ENCODE measurements around the gene PSMB5. TPM values are rescaled to one million over a fixed set of nuclear protein-coding genes. Genes with fewer than 3 reads are reported as not detected.

PSMB5 gene
- polyA plus RNA-seq, 4 donors = 204 to 277 (median 233) TPM

DNA sequence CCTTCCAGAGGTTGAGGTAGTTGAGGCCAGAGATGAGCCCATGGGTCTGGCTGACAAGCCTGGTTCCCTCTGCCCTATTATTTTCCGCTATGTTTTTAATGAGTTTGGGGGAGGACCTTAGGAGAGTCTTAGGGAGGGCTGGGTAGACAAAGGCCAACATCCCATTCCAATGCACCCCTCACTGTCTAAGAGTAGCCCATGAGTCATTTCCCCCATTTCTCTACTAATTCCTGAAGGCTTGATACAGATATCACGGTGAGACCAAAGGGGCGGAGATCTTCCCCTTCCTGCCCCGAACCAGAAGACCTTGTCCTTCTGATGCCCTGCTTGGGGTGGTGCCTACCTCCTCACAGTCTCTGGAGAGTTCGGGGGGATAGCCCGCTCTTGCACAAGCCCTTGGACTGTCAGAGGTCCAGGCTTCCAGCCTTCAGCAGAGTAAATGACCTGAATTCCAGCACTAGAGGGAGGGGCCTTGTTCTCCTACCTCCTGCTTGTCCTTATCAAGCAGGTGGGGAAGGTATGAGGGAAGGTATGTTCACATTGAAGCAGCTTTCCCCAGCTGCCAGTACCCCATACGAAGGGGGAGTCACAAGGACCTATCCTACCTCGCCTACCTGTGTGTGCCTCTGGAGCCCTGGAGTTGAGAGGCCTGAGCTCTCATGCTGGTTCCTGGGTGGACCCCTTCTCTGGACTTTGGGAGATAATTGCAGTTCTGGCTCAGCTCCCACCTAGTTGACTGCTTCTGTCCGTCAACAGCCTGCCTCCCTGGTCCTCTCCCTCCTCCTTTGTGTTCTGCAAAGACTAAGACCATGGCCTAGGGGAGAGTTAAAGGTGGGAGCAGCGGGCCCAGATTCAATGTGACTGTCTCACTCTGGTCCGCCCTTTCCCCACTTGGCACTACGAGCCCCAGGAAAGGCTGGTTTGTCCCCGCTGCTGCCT, 11.0 kb upstream of the PSMB5 start:
- DNase-seq (ENCODE audit: low read depth in 4 of 4, low spot score in 2 of 4) = no peak

DNA sequence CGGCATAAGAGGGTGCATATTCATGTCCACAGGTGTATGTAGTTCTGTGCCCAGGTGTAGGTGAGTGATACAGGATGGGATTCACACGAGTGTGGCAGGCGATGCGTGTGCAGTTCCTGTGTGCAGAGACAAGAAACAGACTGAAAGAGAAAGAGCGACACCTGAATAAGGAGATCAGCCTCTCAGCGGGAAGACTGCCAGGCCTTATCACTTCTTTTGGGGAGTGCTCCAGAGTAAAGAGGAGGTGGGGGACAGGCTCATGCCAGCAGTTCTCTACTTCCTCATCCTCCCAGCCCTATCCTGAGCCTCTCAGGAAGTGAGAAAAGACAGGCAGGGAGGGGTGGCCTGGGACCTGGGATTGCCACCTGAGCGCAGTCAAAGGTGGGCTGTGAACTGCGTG, 10.1 kb upstream of the PSMB5 start:
- DNase-seq (ENCODE audit: low read depth in 4 of 4, low spot score in 2 of 4) = no peak

DNA sequence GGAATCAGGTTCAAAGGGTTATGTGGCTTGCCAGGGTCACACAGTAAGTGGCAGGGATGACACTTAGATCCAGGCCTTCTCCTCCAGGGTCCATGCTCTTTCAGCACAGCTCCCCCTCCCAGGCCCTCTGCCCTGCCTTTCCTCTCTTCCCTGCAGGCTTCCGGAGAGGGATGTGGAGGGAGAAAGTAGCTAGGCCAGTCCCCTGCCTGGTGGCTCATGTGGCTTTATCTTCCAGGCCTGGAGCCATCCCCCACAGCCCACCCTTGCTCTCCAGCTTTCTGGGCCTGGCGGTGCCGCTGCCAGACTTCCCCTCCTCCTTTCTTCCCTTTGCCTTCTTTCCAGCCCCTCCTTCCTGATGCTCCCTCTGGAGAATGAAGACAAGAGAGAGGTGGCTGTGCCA, 9.1 kb upstream of the PSMB5 start:
- no peak for DNase-seq (ENCODE audit: low read depth in 4 of 4, low spot score in 2 of 4)

DNA sequence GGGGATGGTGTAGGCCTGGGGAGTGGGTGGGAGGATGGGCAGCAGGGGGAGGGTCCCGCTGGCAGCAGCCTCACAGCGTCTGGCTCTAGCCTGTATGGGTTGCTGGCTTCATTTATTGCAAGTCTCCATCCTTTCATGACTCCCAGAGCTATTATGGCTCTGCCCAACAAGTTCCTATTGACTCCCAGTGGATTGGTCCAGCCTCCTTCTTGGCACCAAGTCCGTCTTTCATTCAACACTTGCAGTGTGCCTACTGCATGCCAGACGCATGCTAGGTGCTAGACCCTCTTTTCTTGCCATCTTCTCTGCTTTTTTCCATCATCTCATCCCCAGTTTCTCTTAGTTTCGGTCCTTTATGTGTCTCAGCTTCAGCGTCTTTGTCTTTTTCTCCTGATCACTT, 8.4 kb upstream of the PSMB5 start:
- DNase-seq (ENCODE audit: low read depth in 4 of 4, low spot score in 2 of 4) = no peak

DNA sequence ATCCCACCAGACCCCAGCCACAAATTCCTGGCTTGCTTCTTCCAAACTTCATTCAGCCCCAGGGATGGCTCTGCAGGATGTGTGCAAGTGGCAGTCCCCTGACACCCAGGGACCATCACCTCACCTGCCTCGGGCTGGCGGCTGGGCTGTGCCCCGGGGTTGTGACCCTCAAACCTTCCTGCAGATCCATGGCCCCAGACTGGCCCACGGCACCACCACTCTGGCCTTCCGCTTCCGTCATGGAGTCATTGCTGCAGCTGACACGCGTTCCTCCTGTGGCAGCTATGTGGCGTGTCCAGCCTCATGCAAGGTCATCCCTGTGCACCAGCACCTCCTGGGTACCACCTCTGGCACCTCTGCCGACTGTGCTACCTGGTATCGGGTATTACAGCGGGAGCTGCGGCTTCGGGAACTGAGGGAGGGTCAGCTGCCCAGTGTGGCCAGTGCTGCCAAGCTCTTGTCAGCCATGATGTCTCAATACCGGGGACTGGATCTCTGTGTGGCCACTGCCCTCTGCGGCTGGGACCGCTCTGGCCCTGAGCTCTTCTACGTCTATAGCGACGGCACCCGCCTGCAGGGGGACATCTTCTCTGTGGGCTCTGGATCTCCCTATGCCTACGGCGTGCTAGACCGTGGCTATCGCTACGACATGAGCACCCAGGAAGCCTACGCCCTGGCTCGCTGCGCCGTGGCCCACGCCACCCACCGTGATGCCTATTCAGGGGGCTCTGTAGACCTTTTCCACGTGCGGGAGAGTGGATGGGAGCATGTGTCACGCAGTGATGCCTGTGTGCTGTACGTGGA, 7.7 kb upstream of the PSMB5 start, which contains the start of gene PSMB11:
PSMB11 (plus strand) TSS at position 51 of the 804 bp plus-strand sequence; CDS start at position 65, 14 bp downstream.
- no peak for DNase-seq (ENCODE audit: low read depth in 4 of 4, low spot score in 2 of 4)

DNA sequence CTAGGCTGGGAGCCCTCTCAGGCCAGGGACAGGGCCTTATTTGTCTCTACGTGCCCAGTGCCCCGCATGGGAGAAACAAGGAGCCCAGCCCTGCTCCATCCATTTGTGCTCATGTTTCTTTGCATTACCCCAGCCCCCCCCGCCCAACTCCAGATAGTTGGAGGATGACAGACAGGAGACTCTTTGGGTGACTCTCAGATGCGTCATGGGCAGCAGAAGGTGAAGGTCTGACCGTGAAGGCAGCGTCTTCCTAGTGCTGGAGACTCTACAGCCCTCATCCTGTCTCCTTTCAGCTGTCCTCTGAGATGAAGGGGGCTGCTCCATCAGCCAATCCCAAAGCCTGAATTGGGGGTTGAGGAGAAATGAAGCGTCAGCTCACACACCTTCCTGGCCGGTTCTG, 7.0 kb upstream of the PSMB5 start:
- no peak for DNase-seq (ENCODE audit: low read depth in 4 of 4, low spot score in 2 of 4)

DNA sequence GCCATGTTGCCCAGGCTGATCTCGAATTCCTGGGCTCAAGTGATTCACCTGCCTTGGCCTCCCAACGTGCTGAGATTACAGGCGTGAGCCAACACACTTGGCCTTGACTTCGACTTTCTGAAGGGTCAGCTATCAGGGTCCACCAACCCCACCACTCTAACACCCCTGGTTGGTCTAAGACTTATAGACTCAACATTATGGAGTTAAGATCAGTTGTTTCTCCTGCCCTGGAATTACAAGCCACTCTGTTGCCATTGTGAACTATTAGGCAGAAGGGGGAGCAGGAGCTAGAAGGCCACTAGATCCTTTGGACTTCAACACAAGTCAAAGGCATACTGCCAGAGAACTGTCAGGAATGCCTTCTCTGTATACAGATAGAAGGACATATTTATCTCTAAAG, 5.4 kb upstream of the PSMB5 start:
- DNase-seq (ENCODE audit: low read depth in 4 of 4, low spot score in 2 of 4) = no peak

DNA sequence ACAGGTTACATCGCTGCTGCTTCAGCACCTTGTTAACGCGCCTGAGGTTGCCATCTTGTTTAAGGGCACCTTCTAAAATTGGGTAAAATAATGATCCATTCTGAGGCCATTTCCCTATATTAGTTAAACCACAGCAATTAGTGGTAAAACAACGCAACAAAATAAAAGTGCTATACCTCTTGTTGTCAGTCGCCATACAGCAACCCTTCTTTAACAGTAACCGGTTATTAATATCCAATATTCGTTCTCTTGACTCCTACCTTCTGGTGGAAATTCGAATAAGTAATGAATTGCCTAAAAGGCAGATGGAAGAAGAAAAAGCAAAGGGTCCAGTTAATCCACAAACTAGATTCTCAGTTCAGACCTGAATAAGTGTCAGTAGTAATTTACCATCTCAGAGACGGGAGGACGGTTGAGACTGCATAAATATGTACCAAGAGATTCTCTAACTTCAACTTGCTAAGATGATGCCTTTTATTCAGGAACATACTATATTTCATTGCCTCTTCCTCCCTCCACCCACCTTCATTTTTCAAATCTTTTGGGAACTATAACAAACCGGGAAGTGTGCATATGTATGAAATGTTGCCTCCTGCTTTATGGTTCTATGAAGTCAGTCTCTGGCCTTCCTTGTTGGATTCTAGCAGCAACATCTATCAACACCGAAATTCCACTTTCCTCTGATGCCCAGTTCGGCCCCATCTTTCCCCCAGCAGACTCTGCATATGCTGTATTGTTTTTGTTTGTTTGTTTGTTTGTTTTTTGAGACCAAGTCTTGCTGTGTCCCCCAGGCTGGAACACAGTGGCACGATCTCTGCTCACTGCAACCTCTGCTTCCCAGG, 824 bp upstream of the PSMB5 start:
- no peak for DNase-seq (ENCODE audit: low read depth in 4 of 4, low spot score in 2 of 4)

DNA sequence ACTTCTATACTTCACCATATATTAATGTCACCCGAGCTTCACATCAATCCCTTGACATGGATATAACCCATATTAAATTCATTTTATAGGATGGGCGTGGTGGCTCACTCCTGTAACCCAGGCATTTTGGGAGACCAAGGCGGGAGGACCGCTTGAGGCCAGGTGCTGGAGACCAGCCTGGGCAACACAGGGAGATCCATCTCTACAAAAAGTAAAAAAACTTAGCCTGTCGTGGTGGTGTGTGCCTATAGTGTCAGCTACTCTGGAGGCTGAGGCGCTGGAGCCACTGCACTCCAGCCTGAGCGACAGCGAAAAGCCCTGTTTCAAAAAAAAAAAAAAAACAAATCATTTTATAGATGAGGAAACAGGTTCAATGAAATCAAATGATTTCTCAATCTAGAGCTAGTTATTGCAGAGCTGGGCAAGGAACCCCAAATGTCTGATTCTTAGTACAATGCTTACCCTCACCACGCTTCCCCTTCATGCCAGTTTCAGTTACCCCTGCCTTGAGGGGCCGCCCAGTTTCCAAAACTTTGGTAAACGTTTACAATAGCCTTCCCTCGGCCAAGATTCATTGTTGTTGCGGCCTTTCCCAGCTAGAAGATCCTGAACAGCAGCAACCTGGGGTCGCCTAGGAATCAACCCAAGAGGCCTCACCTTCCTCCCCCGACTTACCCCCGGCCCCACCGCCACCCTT, 751 bp downstream of the PSMB5 start:
- DNase-seq (ENCODE audit: low read depth in 4 of 4, low spot score in 2 of 4) = no peak

DNA sequence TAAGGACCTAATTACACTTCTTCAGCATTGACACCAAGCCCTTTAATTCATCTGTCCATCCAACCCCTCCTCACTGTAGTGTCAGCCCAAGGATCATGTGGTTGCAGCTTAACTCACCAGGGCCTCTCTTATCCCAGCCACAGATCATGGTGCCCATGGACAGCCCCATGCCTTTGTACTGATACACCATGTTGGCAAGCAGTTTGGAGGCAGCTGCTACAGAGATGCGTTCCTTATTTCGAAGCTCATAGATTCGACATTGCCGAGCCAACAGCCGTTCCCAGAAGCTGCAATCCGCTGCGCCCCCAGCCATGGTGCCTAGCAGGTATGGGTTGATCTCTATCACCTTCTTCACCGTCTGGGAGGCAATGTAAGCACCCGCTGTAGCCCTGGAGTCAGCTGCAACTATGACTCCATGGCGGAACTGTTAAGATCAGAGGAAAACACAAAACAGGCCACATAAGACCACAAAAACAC, 1.4 kb downstream of the PSMB5 start:
- no peak for DNase-seq (ENCODE audit: low read depth in 4 of 4, low spot score in 2 of 4)

DNA sequence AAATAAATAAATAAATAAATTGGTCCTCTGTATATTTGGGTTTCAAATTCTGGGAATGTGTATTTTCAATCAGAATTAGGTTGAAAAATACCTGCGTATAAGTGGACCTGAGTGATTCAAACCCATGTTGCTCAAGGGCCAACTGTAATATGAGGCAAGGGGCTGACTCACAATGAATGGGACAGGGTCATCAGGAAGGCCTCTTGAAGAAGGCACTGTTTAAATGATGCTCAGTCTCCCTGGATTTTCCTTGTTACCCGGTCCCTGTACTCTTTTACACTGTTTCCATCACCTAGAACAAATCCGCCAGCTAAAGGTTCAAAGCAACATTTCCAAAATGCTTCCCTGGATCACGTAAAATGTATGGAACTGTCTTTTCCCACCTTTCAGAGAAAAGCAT, 3.8 kb downstream of the PSMB5 start:
- no peak for DNase-seq (ENCODE audit: low read depth in 4 of 4, low spot score in 2 of 4)

DNA sequence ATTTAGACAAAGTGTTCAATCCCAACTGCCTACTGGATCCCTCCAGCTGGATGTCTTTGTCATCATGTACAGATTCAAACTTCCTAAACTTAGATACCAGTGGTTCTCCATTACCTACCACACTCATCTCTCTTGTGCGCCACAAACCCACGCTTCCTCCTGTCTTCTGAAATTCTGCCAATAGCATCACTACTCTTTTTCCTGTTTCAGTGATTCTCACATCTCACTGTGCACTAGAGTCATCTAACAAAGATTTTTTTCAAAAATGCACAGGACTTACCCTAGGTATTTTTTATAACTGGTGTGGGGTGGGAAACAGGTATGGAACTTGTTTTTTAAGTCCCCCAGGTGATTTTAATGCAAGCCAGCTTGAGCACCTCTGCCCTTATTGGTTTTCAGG, 5.9 kb downstream of the PSMB5 start:
- no peak for DNase-seq (ENCODE audit: low read depth in 4 of 4, low spot score in 2 of 4)

DNA sequence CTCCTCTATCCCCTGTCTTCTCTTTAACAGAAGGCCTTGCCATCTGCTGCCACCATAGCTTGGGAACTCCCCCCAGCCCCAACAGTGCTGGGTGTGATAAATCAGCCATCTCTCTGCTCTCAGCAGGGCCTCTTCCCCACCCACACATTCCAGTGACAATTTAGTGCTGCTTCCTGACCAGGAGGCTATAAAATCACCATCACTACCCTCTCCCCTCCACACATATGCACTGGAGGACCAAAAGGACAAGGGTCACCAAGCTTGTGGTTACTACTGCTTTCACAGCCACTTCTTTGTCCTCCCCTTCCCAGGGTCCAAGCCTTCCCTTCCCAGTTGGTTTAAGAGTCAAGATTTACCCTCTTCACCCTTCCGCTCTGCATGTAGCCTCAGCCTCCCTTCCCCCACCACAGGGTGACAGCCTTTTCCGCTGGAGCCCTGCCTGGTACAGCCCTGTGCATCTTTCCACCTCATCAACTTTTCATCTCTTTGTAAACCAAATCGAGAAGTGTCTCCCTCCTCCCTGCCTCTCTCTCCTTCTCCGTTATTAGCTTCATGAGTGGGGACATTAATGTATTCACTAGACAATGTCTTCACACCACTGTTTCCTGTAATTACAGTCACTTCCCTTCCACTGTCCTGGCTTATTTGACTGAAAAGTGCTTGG, 9.4 kb downstream of the PSMB5 start:
- no peak for DNase-seq (ENCODE audit: low read depth in 4 of 4, low spot score in 2 of 4)

DNA sequence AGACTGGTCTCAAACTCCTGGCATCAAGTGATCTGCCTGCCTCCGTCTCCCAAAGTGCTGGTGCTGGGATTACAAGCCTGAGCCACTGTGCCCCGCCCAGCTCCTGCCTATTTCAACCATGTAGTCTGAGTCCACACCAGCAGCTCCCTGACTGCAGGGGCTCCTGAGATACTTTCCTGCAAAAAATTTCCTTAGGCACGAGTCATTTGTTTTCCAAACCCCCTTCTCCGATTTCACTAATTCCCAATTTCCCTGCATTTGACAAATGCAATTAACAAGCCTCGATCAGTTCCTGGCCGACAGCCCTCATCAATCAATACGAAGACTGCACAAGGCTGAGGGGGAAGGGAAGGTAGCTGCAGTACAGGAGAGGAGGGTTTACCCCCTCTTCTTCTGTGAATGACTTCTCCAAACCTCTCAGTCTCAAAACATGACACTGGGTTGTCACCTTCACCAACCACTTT, 10.1 kb downstream of the PSMB5 start:
- no peak for DNase-seq (ENCODE audit: low read depth in 4 of 4, low spot score in 2 of 4)

DNA sequence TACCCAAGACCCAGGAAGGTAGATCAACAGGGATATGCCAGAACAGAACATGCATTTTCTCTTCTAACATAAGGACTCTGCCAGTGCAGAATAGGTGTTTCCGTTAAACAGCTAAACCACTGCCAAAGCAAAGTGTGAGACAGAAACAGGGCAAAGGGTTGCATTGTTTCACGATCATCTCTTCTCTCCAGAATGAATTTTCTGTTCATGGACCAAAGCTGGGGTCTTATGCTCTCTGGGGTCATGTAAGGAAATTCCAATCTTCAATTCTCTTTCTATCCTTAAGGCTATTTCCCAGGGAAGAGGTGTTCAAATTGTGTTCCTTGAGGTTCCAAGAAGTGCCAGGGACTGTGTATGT, 10.9 kb downstream of the PSMB5 start:
- no peak for DNase-seq (ENCODE audit: low read depth in 4 of 4, low spot score in 2 of 4)

DNA sequence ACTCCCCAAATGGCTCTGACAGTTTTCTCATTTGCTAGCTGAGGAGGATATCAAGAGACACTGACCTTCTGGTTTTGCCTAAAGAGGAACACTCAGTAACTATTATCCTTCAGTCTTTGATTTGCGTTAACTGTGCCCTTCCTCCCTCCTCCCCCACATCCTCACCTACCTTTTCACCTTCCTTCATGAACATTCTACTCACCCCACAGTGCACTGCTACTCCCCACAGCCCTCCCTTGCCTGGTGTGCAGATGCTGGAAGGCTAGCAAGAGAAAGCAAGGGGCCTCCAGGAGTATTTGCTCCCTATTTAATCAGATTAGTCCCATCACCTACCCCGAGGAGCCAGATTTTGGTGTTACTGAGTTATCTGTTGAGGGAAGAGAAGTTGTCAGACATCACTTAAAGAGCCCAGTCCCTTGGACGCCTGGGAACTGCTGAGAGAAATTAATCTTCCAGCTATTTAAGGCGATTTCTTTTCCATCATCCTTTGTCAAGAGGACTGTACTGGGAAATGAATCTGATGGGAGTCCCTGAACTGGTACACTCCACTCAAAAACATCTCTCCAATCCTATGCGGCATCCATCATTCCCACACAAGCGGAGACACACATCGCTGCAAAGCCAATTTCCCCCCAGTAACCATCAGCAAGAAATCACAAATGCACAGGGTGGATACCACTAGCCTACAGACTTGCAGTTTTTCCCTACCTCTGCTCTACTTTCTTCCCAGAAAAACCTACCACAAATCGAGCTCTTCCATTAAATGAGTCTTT, 11.5 kb downstream of the PSMB5 start:
- no peak for DNase-seq (ENCODE audit: low read depth in 4 of 4, low spot score in 2 of 4)

DNA sequence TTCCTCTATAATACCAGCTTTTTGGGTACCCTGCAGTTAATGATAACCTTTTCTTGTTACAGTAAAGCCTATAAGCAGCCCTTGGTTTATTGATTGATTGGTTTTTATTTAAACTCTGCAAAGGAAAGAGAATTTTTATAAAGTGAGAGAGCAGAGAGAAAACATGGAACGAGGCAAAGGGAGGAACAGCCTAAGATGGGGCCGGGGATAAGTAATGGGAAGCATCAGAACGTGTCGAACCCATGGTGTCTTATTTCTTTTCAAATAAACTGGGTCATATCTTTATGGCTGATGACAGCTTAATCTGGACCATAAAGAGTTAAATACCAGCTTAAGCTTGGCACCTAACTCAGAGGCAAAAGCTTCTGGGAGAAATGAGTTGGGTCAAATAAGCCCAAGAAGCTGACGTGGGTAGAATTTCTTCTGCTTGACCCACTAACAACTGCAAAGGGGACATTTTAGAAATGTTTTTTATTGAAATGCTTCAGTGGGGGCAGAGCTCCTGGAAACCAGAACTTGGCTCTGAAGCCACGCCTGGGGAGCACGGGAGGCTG, 12.7 kb downstream of the PSMB5 start:
- DNase-seq (ENCODE audit: low read depth in 4 of 4, low spot score in 2 of 4) = no peak

DNA sequence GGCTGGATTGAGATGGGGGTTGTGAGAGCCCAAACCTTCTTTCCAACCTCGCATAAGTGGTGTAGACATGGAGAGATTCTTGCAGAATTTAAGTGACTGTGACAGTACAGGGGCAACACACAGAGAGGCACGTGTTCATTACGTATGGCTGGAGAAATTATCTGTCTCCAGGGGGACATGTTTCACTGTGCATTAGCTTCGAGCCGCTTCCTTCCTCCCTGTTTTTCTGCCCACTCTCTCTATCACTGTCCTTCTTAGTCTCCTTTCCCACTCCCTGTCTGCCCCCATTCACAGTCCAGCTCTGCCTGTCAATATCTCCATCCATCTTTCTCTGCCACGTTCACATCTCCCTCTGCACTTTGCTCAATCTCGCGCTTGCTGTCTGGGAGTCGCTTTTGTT, 13.3 kb downstream of the PSMB5 start:
- DNase-seq (ENCODE audit: low read depth in 4 of 4, low spot score in 2 of 4) = no peak

Measured in left renal cortex interstitium (tissue), 4 donors.